A549 (cell line): Measurements from ENCODE around the gene MBNL3. TPM values are rescaled to one million over a fixed set of nuclear protein-coding genes. Genes with fewer than 3 reads are reported as not detected.

Experiments used
- ATAC-seq, 2 experiments: fragments of 200-7000 bp in 1 of 2; fragments of >200 bp in 1 of 2; cut with Nextera tagmentation in 1 of 2; cut with Tn5 transposase in 1 of 2; 3 replicates each; pipeline versions ENCODE4 v1.8.0 to v1.9.1; 2018 to 2020; ENCODE audit warnings: mild to moderate bottlenecking in 1 of 2, moderate library complexity in 1 of 2
- CTCF ChIA-PET: fragments of 300-600 bp; sonication (Branson Sonifier 250); formaldehyde crosslinking; extraction: SDS; loops from one replicate; lab custom pipeline; 2021; ENCODE audit warnings: antibody characterized with exemption, inconsistent platforms; lab: Yijun Ruan, JAX
- POLR2A ChIA-PET: fragments of 350-600 bp; formaldehyde crosslinking; extraction: SDS; loops from one replicate; lab custom pipeline; 2021; ENCODE audit warnings: antibody characterized with exemption, inconsistent platforms; lab: Yijun Ruan, JAX
- DNase-seq, 2 experiments: peaks; one replicate each; pipeline versions ENCODE4 v3.0.0 to v3.0.0-alpha.2; 2011 to 2016; ENCODE audit warnings: low read depth in 1 of 2, low spot score in 1 of 2
- FAIRE-seq: peaks from 2 replicates; lab custom pipeline; 2011; peaks lifted over from hg19 to GRCh38; lab: Jason Lieb, UNC
- H3K27ac ChIP-seq, 2 experiments: fragments of >200 bp; sonication (Bioruptor Twin); formaldehyde crosslinking; 3 replicates each; pipeline ENCODE4 v1.5.1; 2016 to 2017
- H3K4me1 ChIP-seq: fragments of >200 bp; sonication (Bioruptor Twin); formaldehyde crosslinking; 3 replicates; pipeline ENCODE4 v1.6.1; 2016
- H3K4me2 ChIP-seq: fragments of >200 bp; sonication (Bioruptor Twin); formaldehyde crosslinking; 3 replicates; pipeline ENCODE4 v1.6.1; 2016
- H3K4me3 ChIP-seq: fragments of >200 bp; sonication (Bioruptor Twin); formaldehyde crosslinking; 3 replicates; pipeline ENCODE4 v1.5.1; 2016
- H3K9me3 ChIP-seq: fragments of >200 bp; sonication (Bioruptor Twin); formaldehyde crosslinking; 3 replicates; pipeline ENCODE4 v1.6.1; 2016
- BHLHE40 ChIP-seq: IDR thresholded peaks from 2 replicates; pipeline ENCODE4 v1.6.1; 2012; ENCODE audit warnings: low read depth, low read length, inconsistent platforms
- CBX2 ChIP-seq: fragments of 200-600 bp; sonication (generic); IDR thresholded peaks from 2 replicates; pipeline ENCODE4 v1.6.1; 2016; ENCODE audit warnings: low read depth, mild to moderate bottlenecking, borderline replicate concordance
- CHD4 ChIP-seq: fragments of 200-600 bp; sonication (generic); IDR thresholded peaks from 2 replicates; pipeline ENCODE4 v1.6.1; 2016; ENCODE audit warnings: antibody characterized with exemption, mild to moderate bottlenecking, borderline replicate concordance
- E2F6 ChIP-seq: IDR thresholded peaks from 2 replicates; pipeline ENCODE4 v1.6.1; 2012; ENCODE audit warnings: low read depth, borderline replicate concordance
- EHMT2 ChIP-seq: fragments of 200-600 bp; sonication (generic); IDR thresholded peaks from 2 replicates; pipeline ENCODE4 v1.6.1; 2016; ENCODE audit warnings: antibody characterized with exemption, low read depth, mild to moderate bottlenecking, moderate library complexity
- ELK1 ChIP-seq: fragments of 150-350 bp; IDR thresholded peaks from 2 replicates; pipeline ENCODE4 v1.6.1; 2014; ENCODE audit warnings: low read depth, mild to moderate bottlenecking, low read length
- EP300 ChIP-seq, 2 experiments: fragments of >200 bp; sonication (Bioruptor Twin); formaldehyde crosslinking; IDR thresholded peaks; 2 replicates in 1 of 2; 3 replicates in 1 of 2; pipeline ENCODE4 v1.6.1; 2016 to 2017
- FOSB ChIP-seq: fragments of 250-450 bp; sonication (Bioruptor Pico); IDR thresholded peaks from 2 replicates; pipeline ENCODE4 v1.5.0; 2020; ENCODE audit warnings: mild to moderate bottlenecking, moderate library complexity
- HEYL ChIP-seq: fragments of 250-450 bp; sonication (Bioruptor Pico); IDR thresholded peaks from 2 replicates; pipeline ENCODE4 v1.8.0; 2021; ENCODE audit warnings: mild to moderate bottlenecking, moderate library complexity
- HMGXB4 ChIP-seq: fragments of 250-450 bp; sonication (Bioruptor Pico); IDR thresholded peaks from 2 replicates; pipeline ENCODE4 v1.5.0; 2021; ENCODE audit warnings: mild to moderate bottlenecking, moderate library complexity, borderline replicate concordance
- HOXB13 ChIP-seq: fragments of 250-450 bp; sonication (Bioruptor Pico); IDR thresholded peaks from 2 replicates; pipeline ENCODE4 v1.5.0; 2020; ENCODE audit warnings: low read depth, mild to moderate bottlenecking, moderate library complexity
- KDM1A ChIP-seq: fragments of 200-600 bp; sonication (generic); IDR thresholded peaks from 2 replicates; pipeline ENCODE4 v1.6.1; 2016; ENCODE audit warnings: low read depth, mild to moderate bottlenecking
- KDM5A ChIP-seq: fragments of 200-600 bp; sonication (generic); IDR thresholded peaks from 2 replicates; pipeline ENCODE4 v1.6.1; 2016; ENCODE audit warnings: antibody characterized with exemption, mild to moderate bottlenecking
- MAFK ChIP-seq: fragments of 450-650 bp; IDR thresholded peaks from 2 replicates; pipeline ENCODE4 v1.6.1; 2014; ENCODE audit not compliant: partially characterized antibody
- NPAS2 ChIP-seq: fragments of 250-450 bp; sonication (Bioruptor Pico); IDR thresholded peaks from 2 replicates; pipeline ENCODE4 v1.8.0; 2022; ENCODE audit warnings: mild to moderate bottlenecking, moderate library complexity, borderline replicate concordance
- NR3C1 ChIP-seq: fragments of >200 bp; sonication (Bioruptor Twin); formaldehyde crosslinking; IDR thresholded peaks from 3 replicates; pipeline ENCODE4 v1.6.1; 2017
- POLR2AphosphoS2 ChIP-seq: conservative IDR thresholded peaks from 2 replicates; pipeline ENCODE4 v1.6.1; 2012; ENCODE audit warnings: low read length, improper control_type of control experiment, inconsistent platforms
- RARB ChIP-seq: fragments of 250-450 bp; sonication (Bioruptor Pico); IDR thresholded peaks from 2 replicates; pipeline ENCODE4 v1.8.0; 2021; ENCODE audit warnings: mild to moderate bottlenecking, moderate library complexity
- SMC3 ChIP-seq: fragments of >200 bp; sonication (Bioruptor Twin); formaldehyde crosslinking; IDR thresholded peaks from 3 replicates; pipeline ENCODE4 v1.6.1; 2018; ENCODE audit warnings: inconsistent platforms
- TP53 ChIP-seq: fragments of 250-450 bp; sonication (Bioruptor Pico); IDR thresholded peaks from 2 replicates; pipeline ENCODE4 v1.5.0; 2021; ENCODE audit warnings: mild to moderate bottlenecking, moderate library complexity
- ZC3H11A ChIP-seq: fragments of 450-650 bp; IDR thresholded peaks from 2 replicates; pipeline ENCODE4 v1.6.1; 2014; ENCODE audit warnings: antibody characterized with exemption, mild to moderate bottlenecking
- ZFP36 ChIP-seq: fragments of 450-650 bp; IDR thresholded peaks from 2 replicates; pipeline ENCODE4 v1.6.1; 2014; ENCODE audit warnings: borderline replicate concordance; ENCODE audit not compliant: partially characterized antibody
- ZSCAN20 ChIP-seq: fragments of 250-450 bp; sonication (Bioruptor Pico); IDR thresholded peaks from 2 replicates; pipeline ENCODE4 v1.8.0; 2022; ENCODE audit warnings: mild to moderate bottlenecking, moderate library complexity
- WGBS: methylation state at CpG from one replicate; pipeline ENCODE4 v1.1.6; 2017; ENCODE audit errors: missing lambda C conversion rate; 5-methylcytosine and 5-hydroxymethylcytosine counted together
- polyA plus RNA-seq, 4 experiments: library from polyadenylated mRNA; depleted of rRNA in 3 of 4; stranded (reverse); fragments of >200 nt; fragmentation: RNase III in 1 of 4; extraction: RNeasy Plus Mini Kit Qiagen cat#74134 plus additional on column Dnase treatment in 1 of 4; gene quantifications; 2 replicates in 3 of 4; 3 replicates in 1 of 4; pipeline ENCODE4 v1.2.3, GENCODE V29; 2011 to 2017
- TF ChIP-seq, protein P1 (sequence below): fragments of >200 bp; sonication (Bioruptor Twin); formaldehyde crosslinking; IDR thresholded peaks from 2 replicates; pipeline ENCODE4 v1.6.1; 2016

The MBNL3 gene
- polyA plus RNA-seq, 2 of the 4 experiments (the other 2 are of a cell fraction) = not detected

DNA sequence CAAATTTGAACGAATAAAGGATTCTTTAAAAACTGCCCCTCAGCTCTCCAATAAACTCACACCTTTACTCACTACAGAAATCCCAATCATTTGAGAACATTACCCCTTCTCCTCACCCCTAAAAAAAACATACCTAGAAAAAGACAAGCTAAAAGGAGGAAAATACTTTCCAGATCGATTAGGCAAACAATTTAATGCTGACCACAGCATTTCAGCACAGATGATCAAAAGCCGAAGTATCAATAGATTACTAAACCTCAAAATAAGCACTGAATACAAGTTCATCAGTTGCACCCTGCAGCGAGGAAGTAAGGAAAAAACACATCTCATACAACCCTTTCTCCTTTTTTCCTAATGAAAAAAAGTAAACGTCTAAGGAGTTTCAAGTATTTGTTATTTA, 65.5 kb downstream of the MBNL3 start:
- 19% methylated on average over 5 of the region's 5 CpGs for WGBS
- ATAC-seq = no peak
- Histone ChIP-seq H3K27ac (no peak overlapping the region), H3K4me1 (no peaks in the 10 kb centered on the region), H3K4me2 (no peak overlapping the region), H3K4me3 (no peak overlapping the region), H3K9me3 (no peaks in the 10 kb centered on the region)
- FAIRE-seq = no peak
- no peak for DNase-seq
- POLR2A ChIA-PET = no interaction called here
- CTCF ChIA-PET = no interaction called here
- TF ChIP-seq MAFK (peak; percentile 84), ELK1 (no peak)

GRCh38 chrX:132415012-132415411, 73.8 kb downstream of the MBNL3 start:
- TF ChIP-seq EP300 (IDR thresholded peaks at IDR 0.05) = no peak
- no peak for TF ChIP-seq HMGXB4 (CRISPR knock-in tag)
- TF ChIP-seq EHMT2 = no peak
- no peak for TF ChIP-seq HOXB13
- no peak for TF ChIP-seq KDM5A
- no peak for TF ChIP-seq NPAS2 (CRISPR knock-in tag)
- no peak for TF ChIP-seq CBX2
- TF ChIP-seq TP53 (CRISPR knock-in tag) = no peak
- no peak for TF ChIP-seq BHLHE40
- TF ChIP-seq CHD4 = no peak
- TF ChIP-seq FOSB = no peak
- no peak for TF ChIP-seq HEYL (CRISPR knock-in tag)
- TF ChIP-seq SMC3 = no peak
- TF ChIP-seq KDM1A = no peak
- no peak for TF ChIP-seq NR3C1
- TF ChIP-seq ZC3H11A = no peak
- TF ChIP-seq RARB (CRISPR knock-in tag) = no peak
- TF ChIP-seq POLR2AphosphoS2 = no peak
- TF ChIP-seq, protein P1, sequence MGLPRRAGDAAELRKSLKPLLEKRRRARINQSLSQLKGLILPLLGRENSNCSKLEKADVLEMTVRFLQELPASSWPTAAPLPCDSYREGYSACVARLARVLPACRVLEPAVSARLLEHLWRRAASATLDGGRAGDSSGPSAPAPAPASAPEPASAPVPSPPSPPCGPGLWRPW = no peak
- TF ChIP-seq, all 56 proteins: peak for 0
- ATAC-seq (no peak), FAIRE-seq (peak; percentile 13), DNase-seq (no peak)
- no peak overlapping the region for H3K4me2 ChIP-seq
- H3K9me3 ChIP-seq = no peaks in the 10 kb centered on the region
- no peak overlapping the region for H3K27ac ChIP-seq
- H3K4me1 ChIP-seq = no peaks in the 10 kb centered on the region
- ChIA-PET CTCF (no interaction called here), POLR2A (no interaction called here)
- H3K4me3 ChIP-seq = no peak overlapping the region
- WGBS = 58% methylated on average over 3 of the region's 3 CpGs

DNA sequence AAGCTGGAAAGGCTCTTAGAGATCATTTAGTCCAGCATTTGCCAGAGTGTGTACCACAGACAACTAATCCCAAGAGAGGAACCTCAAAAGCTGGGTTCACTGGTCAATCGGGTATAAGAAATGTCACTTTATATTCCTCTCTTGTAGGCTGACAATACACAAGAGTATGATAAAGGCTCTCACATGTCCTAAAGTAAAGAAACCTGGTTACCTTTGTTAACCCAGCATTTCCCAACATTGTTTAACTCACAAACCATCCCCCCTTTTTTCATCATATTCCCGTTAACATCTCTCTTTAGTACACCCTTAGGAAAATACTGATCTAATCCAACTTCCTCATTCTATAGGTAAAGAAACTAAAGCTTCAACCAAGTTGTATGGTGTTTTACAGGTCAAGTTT, 74.4 kb downstream of the MBNL3 start:
- Histone ChIP-seq H3K4me1 (no peaks in the 10 kb centered on the region), H3K4me3 (no peak overlapping the region), H3K4me2 (no peak overlapping the region), H3K9me3 (no peaks in the 10 kb centered on the region), H3K27ac (no peak overlapping the region)
- DNase-seq = no peak
- 16% methylated on average over 2 of the region's 2 CpGs for WGBS
- no peak for FAIRE-seq
- no peak for TF ChIP-seq FOSB
- no peak for TF ChIP-seq ZFP36
- no peak for TF ChIP-seq E2F6
- no peak for TF ChIP-seq ZSCAN20 (CRISPR knock-in tag)
- ATAC-seq = no peak
- ChIA-PET CTCF (no interaction called here), POLR2A (no interaction called here)
